ENCODE data around the gene COL8A2. TPM values are rescaled to one million over a fixed set of nuclear protein-coding genes. Genes with fewer than 3 reads are reported as not detected.

The COL8A2 gene
- total and polyA plus RNA-seq, 2 of the 4 experiments (the other 2 are of a cell fraction): 0.54 to 1.1 TPM

DNA sequence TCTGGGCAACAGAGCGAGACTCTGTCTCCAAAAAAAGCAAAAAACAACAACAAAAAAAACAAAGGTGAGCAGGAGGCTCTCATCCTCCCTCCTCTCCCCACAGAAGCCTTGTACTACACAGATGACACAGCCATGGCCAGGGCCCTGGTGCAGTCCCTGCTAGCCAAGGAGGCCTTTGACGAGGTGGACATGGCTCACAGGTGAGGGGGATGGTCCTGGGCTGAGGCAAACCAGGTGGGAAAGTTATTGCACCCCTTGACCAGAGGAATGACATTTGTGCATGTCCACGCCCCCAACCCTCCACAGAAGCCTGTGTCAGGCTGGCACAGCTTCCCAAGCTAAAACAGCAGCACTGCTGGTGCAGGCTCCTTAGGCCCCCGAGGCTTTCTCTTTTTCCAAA lies 33.9 kb downstream of the COL8A2 start:
- no peak overlapping the region for H2BK15ac ChIP-seq (ENCODE audit: low read depth, low read length)
- H3K27me3 ChIP-seq (ENCODE audit: control insufficient read depth, insufficient read depth, low read length): no peaks in the 10 kb centered on the region
- ChIA-PET CTCF (interaction anchor here (0.6 kb wide), 1 partner anchor 120 kb away, joined by 3 read pairs; no protein-coding TSS in a partner anchor), POLR2A (ENCODE audit: unreplicated experiment) (no interaction called here)
- H3K23ac ChIP-seq (ENCODE audit: low read depth, low read length): no peak overlapping the region
- H3K79me1 ChIP-seq (ENCODE audit: low read depth in 1 of 2, low read length in 2 of 2): peaks cover 38 to 47% of the 10 kb centered on the region in 2 experiments
- no peak overlapping the region for H3K4ac ChIP-seq (ENCODE audit: low read depth, low read length)
- no peak overlapping the region for H3K18ac ChIP-seq (ENCODE audit: low read depth, low read length)
- in situ Hi-C loops (cut with MboI; ENCODE audit: low sequenced_read_pairs): no loop called here
- H2BK5ac ChIP-seq (ENCODE audit: low read depth, low read length, poor library complexity, severe bottlenecking): no peak overlapping the region
- H4K8ac ChIP-seq (ENCODE audit: low read depth in 2 of 2, low read length in 2 of 2): no peak overlapping the region
- H3K4me2 ChIP-seq (ENCODE audit: low read depth, low read length): no peak overlapping the region
- H3K36me3 ChIP-seq (ENCODE audit: control insufficient read depth, insufficient read depth, low read length): peaks cover 35% of the 10 kb centered on the region
- no peak overlapping the region for H2AFZ ChIP-seq (replicated peaks; ENCODE audit: low read length, poor library complexity)
- H3K9me1 ChIP-seq (ENCODE audit: insufficient read depth, low read length): peaks cover 5% of the 10 kb centered on the region; the same call in 1 of the 2 replicates
- H4K91ac ChIP-seq (ENCODE audit: insufficient read depth, low read depth, low read length): no peak overlapping the region
- no peak overlapping the region for H3K56ac ChIP-seq (ENCODE audit: extremely low read depth, insufficient read depth, low read length)
- H3K27ac ChIP-seq (ENCODE audit: insufficient read depth, low read length): no peak overlapping the region
- H3K9me3 ChIP-seq (ENCODE audit: control insufficient read depth, insufficient read depth, low read length): no peaks in the 10 kb centered on the region
- DNase-seq (no peak), ATAC-seq (ENCODE audit: low read depth) (no peak)
- peaks cover 7% of the 10 kb centered on the region; the same call in 1 of the 2 replicates for H4K20me1 ChIP-seq (ENCODE audit: insufficient read depth, low read length)
- dilution Hi-C loops (cut with HindIII; ENCODE audit: low sequenced_read_pairs, unreplicated experiment): no loop called here
- H2AK9ac ChIP-seq (replicated peaks; ENCODE audit: low read depth, low read length, poor library complexity): no peak overlapping the region
- peaks cover 2% of the 10 kb centered on the region; the same call in 1 of the 2 replicates for H3K4me1 ChIP-seq (ENCODE audit: control insufficient read depth, insufficient read depth, low read length)
- no TSS peak for BruUV-seq (replicated peaks)
- H2AK5ac ChIP-seq (ENCODE audit: low read depth, low read length): no peak overlapping the region
- H4K5ac ChIP-seq (ENCODE audit: low read depth, low read length): no peak overlapping the region
- no peak overlapping the region for H3K14ac ChIP-seq (replicated peaks; ENCODE audit: low read depth, low read length)
- H2BK20ac ChIP-seq (ENCODE audit: low read depth, low read length): no peak overlapping the region
- TF ChIP-seq, protein P1, sequence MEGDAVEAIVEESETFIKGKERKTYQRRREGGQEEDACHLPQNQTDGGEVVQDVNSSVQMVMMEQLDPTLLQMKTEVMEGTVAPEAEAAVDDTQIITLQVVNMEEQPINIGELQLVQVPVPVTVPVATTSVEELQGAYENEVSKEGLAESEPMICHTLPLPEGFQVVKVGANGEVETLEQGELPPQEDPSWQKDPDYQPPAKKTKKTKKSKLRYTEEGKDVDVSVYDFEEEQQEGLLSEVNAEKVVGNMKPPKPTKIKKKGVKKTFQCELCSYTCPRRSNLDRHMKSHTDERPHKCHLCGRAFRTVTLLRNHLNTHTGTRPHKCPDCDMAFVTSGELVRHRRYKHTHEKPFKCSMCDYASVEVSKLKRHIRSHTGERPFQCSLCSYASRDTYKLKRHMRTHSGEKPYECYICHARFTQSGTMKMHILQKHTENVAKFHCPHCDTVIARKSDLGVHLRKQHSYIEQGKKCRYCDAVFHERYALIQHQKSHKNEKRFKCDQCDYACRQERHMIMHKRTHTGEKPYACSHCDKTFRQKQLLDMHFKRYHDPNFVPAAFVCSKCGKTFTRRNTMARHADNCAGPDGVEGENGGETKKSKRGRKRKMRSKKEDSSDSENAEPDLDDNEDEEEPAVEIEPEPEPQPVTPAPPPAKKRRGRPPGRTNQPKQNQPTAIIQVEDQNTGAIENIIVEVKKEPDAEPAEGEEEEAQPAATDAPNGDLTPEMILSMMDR (conservative IDR thresholded peaks at IDR 0.05; ENCODE audit: low read depth, low read length): no peak
- no peak for TF ChIP-seq NFE2L2 (IDR thresholded peaks at IDR 0.05; ENCODE audit: low read depth, low read length)
- TF ChIP-seq, protein P2, sequence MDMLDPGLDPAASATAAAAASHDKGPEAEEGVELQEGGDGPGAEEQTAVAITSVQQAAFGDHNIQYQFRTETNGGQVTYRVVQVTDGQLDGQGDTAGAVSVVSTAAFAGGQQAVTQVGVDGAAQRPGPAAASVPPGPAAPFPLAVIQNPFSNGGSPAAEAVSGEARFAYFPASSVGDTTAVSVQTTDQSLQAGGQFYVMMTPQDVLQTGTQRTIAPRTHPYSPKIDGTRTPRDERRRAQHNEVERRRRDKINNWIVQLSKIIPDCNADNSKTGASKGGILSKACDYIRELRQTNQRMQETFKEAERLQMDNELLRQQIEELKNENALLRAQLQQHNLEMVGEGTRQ (IDR thresholded peaks at IDR 0.05; ENCODE audit: low read depth, low read length): no peak
- H3K4me3 ChIP-seq (ENCODE audit: insufficient read depth, low read depth, low read length): no peak overlapping the region
- WGBS, 2 experiments (ENCODE audit: extremely low coverage in 2 of 2, insufficient read length in 1 of 2): no CpG with 5 or more reads among the region's 4 CpGs
- intact Hi-C loops (cut with micrococcal nuclease): no loop called here
- no peak overlapping the region for H3K9ac ChIP-seq (ENCODE audit: low read depth, low read length)
- H2BK120ac ChIP-seq (ENCODE audit: low read depth, low read length): no peak overlapping the region
